SU-DHL-6 (cell line): ENCODE results near the gene SKAP2.

ENCODE experiments used
- H2AFZ ChIP-seq: fragments of 200-600 bp; sonication (generic); 2 replicates; pipeline ENCODE4 v1.6.1; 2014; ENCODE audit warnings: low read depth, mild to moderate bottlenecking, moderate library complexity, mixed read lengths, antibody characterized with exemption, low read length; ENCODE audit not compliant: severe bottlenecking
- H3F3A ChIP-seq: fragments of 200-600 bp; shearing (Covaris generic); 2 replicates; pipeline ENCODE4 v1.6.0; 2016; ENCODE audit warnings: antibody characterized with exemption, mild to moderate bottlenecking; ENCODE audit not compliant: insufficient read depth
- H3K27ac ChIP-seq: fragments of 200-600 bp; sonication (generic); 2 replicates; pipeline ENCODE4 v1.5.1; 2016; ENCODE audit warnings: low read depth, mild to moderate bottlenecking, low read length, moderate library complexity, mixed read lengths
- H3K27me3 ChIP-seq: fragments of 200-600 bp; sonication (generic), shearing (Covaris generic); 2 replicates; pipeline ENCODE4 v1.6.0; 2014; ENCODE audit warnings: mild to moderate bottlenecking, low read length
- H3K36me3 ChIP-seq: fragments of 200-600 bp; sonication (generic); 2 replicates; pipeline ENCODE4 v1.6.1; 2014; ENCODE audit warnings: mild to moderate bottlenecking, low read length, mixed read lengths
- H3K4me2 ChIP-seq: fragments of 300-600, 200-600 bp; shearing (Covaris generic), sonication (generic); 2 replicates; pipeline ENCODE4 v1.6.0; 2014; ENCODE audit warnings: low read length, low read depth, mild to moderate bottlenecking; ENCODE audit not compliant: poor library complexity, severe bottlenecking
- H3K4me3 ChIP-seq: fragments of 200-600 bp; sonication (generic); 2 replicates; pipeline ENCODE4 v1.5.1; 2014; ENCODE audit warnings: antibody characterized with exemption, low read length, mild to moderate bottlenecking, mixed read lengths; ENCODE audit not compliant: insufficient read depth, poor library complexity, severe bottlenecking
- H3K79me2 ChIP-seq: fragments of 200-600 bp; sonication (generic); 2 replicates; pipeline ENCODE4 v1.6.1; 2014; ENCODE audit warnings: mild to moderate bottlenecking, low read length, moderate library complexity; ENCODE audit not compliant: insufficient read depth
- H3K9ac ChIP-seq: fragments of 200-600 bp; sonication (generic); 2 replicates; pipeline ENCODE4 v1.7.0; 2014; ENCODE audit warnings: mild to moderate bottlenecking, low read length
- H3K9me2 ChIP-seq: fragments of 200-600 bp; sonication (generic); replicated peaks from 2 replicates; pipeline ENCODE4 v1.6.1; 2014; ENCODE audit warnings: low read length; ENCODE audit not compliant: insufficient read depth
- H3K9me3 ChIP-seq: fragments of 200-600 bp; sonication (generic); 2 replicates; pipeline ENCODE4 v1.6.1; 2014; ENCODE audit warnings: low read length, mixed read lengths; ENCODE audit not compliant: insufficient read depth
- H4K20me1 ChIP-seq: fragments of 200-600 bp; sonication (generic); 2 replicates; pipeline ENCODE4 v1.6.1; 2014; ENCODE audit warnings: low read depth, mild to moderate bottlenecking, antibody characterized with exemption, low read length, moderate library complexity, mixed read lengths
- EZH2phosphoT487 ChIP-seq: fragments of 200-600 bp; sonication (generic), shearing (Covaris generic); conservative IDR thresholded peaks from 2 replicates; pipeline ENCODE4 v1.6.1; 2018; ENCODE audit warnings: mild to moderate bottlenecking, antibody characterized with exemption, low read length, moderate library complexity, mixed read lengths
- TF ChIP-seq, protein P1 (sequence below): fragments of 200-600 bp; sonication (generic); IDR thresholded peaks from one replicate; pipeline ENCODE4 v1.5.1; 2017; ENCODE audit warnings: antibody characterized with exemption, mild to moderate bottlenecking, low read length, moderate library complexity; ENCODE audit not compliant: insufficient read depth, poor library complexity, severe bottlenecking

Gene SKAP2

GRCh38 chr7:26705567-26705966, 158.8 kb downstream of the SKAP2 start:
- Histone ChIP-seq H3K79me2 (no peaks in the 10 kb centered on the region), H3K4me3 (no peak overlapping the region), H4K20me1 (no peaks in the 10 kb centered on the region; the same call in 1 of the 2 replicates), H3K4me2 (no peak overlapping the region), H3F3A (0 out of 2 replicates have a peak, but pooled peaks cover 3% of the 10 kb centered on the region), H2AFZ (no peak overlapping the region), H3K9ac (no peak overlapping the region), H3K9me3 (no peaks in the 10 kb centered on the region), H3K27ac (no peak overlapping the region), H3K9me2 (no peaks in the 10 kb centered on the region), H3K36me3 (no peaks in the 10 kb centered on the region), H3K27me3 (no peaks in the 10 kb centered on the region)
- TF ChIP-seq, protein P1, sequence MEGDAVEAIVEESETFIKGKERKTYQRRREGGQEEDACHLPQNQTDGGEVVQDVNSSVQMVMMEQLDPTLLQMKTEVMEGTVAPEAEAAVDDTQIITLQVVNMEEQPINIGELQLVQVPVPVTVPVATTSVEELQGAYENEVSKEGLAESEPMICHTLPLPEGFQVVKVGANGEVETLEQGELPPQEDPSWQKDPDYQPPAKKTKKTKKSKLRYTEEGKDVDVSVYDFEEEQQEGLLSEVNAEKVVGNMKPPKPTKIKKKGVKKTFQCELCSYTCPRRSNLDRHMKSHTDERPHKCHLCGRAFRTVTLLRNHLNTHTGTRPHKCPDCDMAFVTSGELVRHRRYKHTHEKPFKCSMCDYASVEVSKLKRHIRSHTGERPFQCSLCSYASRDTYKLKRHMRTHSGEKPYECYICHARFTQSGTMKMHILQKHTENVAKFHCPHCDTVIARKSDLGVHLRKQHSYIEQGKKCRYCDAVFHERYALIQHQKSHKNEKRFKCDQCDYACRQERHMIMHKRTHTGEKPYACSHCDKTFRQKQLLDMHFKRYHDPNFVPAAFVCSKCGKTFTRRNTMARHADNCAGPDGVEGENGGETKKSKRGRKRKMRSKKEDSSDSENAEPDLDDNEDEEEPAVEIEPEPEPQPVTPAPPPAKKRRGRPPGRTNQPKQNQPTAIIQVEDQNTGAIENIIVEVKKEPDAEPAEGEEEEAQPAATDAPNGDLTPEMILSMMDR, result no peak
- TF ChIP-seq EZH2phosphoT487, result no peak

DNA sequence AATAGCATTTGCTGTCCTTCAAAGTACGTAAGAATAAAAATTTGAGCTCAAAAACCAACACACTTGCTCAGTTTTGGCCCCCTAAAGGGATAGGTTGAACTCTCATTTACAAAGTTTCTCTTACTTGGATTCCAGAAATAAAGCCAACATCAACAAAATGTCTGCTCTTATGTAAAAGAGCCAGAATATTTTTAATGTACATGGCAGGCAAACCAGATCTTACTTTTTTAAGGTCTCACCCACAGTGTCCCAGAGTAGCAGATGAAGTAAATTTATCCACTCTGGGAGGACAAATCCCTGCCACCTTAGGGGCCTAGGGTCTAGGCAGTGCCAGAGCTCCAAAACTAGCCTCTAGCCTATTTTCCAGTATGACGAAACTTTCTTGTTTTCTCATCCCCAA, 159.6 kb downstream of the SKAP2 start:
- H3K9me3 ChIP-seq, result no peaks in the 10 kb centered on the region
- no peaks in the 10 kb centered on the region; the same call in 1 of the 2 replicates for H4K20me1 ChIP-seq
- no peaks in the 10 kb centered on the region for H3K9me2 ChIP-seq
- H3K36me3 ChIP-seq, result no peaks in the 10 kb centered on the region
- no peak overlapping the region for H2AFZ ChIP-seq
- no peaks in the 10 kb centered on the region for H3K79me2 ChIP-seq
- no peaks in the 10 kb centered on the region for H3K27me3 ChIP-seq
- no peak overlapping the region for H3K4me3 ChIP-seq
- H3K9ac ChIP-seq, result no peak overlapping the region
- no peak overlapping the region for H3K27ac ChIP-seq
- TF ChIP-seq EZH2phosphoT487, result no peak
- TF ChIP-seq, protein P1, result no peak
- H3F3A ChIP-seq, result 0 out of 2 replicates have a peak, but pooled peaks cover 3% of the 10 kb centered on the region
- no peak overlapping the region for H3K4me2 ChIP-seq

GRCh38 chr7:26704036-26704435, 160.4 kb downstream of the SKAP2 start:
- Histone ChIP-seq H3K4me3 (no peak overlapping the region), H3K4me2 (no peak overlapping the region), H2AFZ (no peak overlapping the region), H3K9me3 (no peaks in the 10 kb centered on the region), H4K20me1 (no peaks in the 10 kb centered on the region; the same call in 1 of the 2 replicates), H3K79me2 (no peaks in the 10 kb centered on the region), H3K9ac (no peak overlapping the region), H3F3A (0 out of 2 replicates have a peak, but pooled peaks cover 3% of the 10 kb centered on the region), H3K36me3 (no peaks in the 10 kb centered on the region), H3K27me3 (no peaks in the 10 kb centered on the region), H3K27ac (no peak overlapping the region), H3K9me2 (no peaks in the 10 kb centered on the region)
- TF ChIP-seq EZH2phosphoT487, result no peak
- TF ChIP-seq, protein P1, result no peak

- H4K20me1 ChIP-seq, result no peaks in the 10 kb centered on the region; the same call in 1 of the 2 replicates
- no peaks in the 10 kb centered on the region for H3K27me3 ChIP-seq
- no peak overlapping the region for H2AFZ ChIP-seq
- no peak overlapping the region for H3K4me2 ChIP-seq
- H3K9me2 ChIP-seq, result no peaks in the 10 kb centered on the region
- H3K79me2 ChIP-seq, result no peaks in the 10 kb centered on the region
- H3F3A ChIP-seq, result 0 out of 2 replicates have a peak, but pooled peaks cover 3% of the 10 kb centered on the region
- no peak overlapping the region for H3K27ac ChIP-seq
- no peaks in the 10 kb centered on the region for H3K36me3 ChIP-seq
- no peaks in the 10 kb centered on the region for H3K9me3 ChIP-seq
- TF ChIP-seq, protein P1, result no peak
- no peak for TF ChIP-seq EZH2phosphoT487
- no peak overlapping the region for H3K4me3 ChIP-seq
- H3K9ac ChIP-seq, result no peak overlapping the region
Observed at GRCh38 chr7:26700893-26701292, 163.5 kb downstream of the SKAP2 start.
